Activated CD8-positive, alpha-beta T cell treated with anti-CD3 and anti-CD28 coated beads for 36 hours (primary cell): ENCODE measurements around the gene CCL14. TPM values are rescaled to one million over a fixed set of nuclear protein-coding genes. Genes with fewer than 3 reads are reported as not detected.
A peak's percentile ranks its signal among the peaks of the same experiment; 100 is the strongest.

Experiments
- ATAC-seq: fragments of 200-7000 bp; cut with Tn5 transposase; one replicate; pipeline ENCODE4 v1.10.0; 2021; ENCODE audit warnings: mild to moderate bottlenecking, moderate library complexity
- CTCF ChIA-PET: fragments of 350-600 bp; sonication (Branson Sonifier 250); formaldehyde crosslinking; loops from one replicate; lab custom pipeline; 2021; ENCODE audit warnings: antibody characterized with exemption; lab: Charles Lee
- POLR2A ChIA-PET: fragments of 350-600 bp; sonication (Branson Sonifier 250); formaldehyde crosslinking; loops from one replicate; lab custom pipeline; 2021; ENCODE audit warnings: antibody characterized with exemption; lab: Charles Lee
- DNase-seq: peaks from one replicate; pipeline ENCODE4 v3.0.0-alpha.2; 2020
- H3K27ac Mint-ChIP-seq: one replicate; pipeline ENCODE4 v1.8.0; 2021; ENCODE audit warnings: mild to moderate bottlenecking, mixed read lengths
- H3K27me3 Mint-ChIP-seq: one replicate; pipeline ENCODE4 v1.8.0; 2021; ENCODE audit warnings: mixed read lengths
- H3K36me3 Mint-ChIP-seq: one replicate; pipeline ENCODE4 v1.8.0; 2021; ENCODE audit warnings: low read depth, mixed read lengths
- H3K4me1 Mint-ChIP-seq: one replicate; pipeline ENCODE4 v1.8.0; 2021; ENCODE audit warnings: low read depth, mixed read lengths
- H3K4me3 Mint-ChIP-seq: one replicate; pipeline ENCODE4 v1.8.0; 2021; ENCODE audit warnings: mild to moderate bottlenecking, moderate library complexity, mixed read lengths
- H3K9me3 Mint-ChIP-seq: one replicate; pipeline ENCODE4 v1.8.0; 2021; ENCODE audit warnings: mixed read lengths
- CTCF ChIP-seq: fragments of 200-600 bp; IDR thresholded peaks from one replicate; pipeline ENCODE4 v1.8.0; 2022; ENCODE audit warnings: antibody characterized with exemption, mild to moderate bottlenecking
- intact Hi-C: fragments of 100-400 bp; cut with micrococcal nuclease; formaldehyde crosslinking; loops from one replicate; pipeline ENCODE4 v1.10.0; 2022
- total RNA-seq, 2 experiments: library from RNA; stranded (reverse); gene quantifications; one replicate each; pipeline ENCODE4 v1.2.3, GENCODE V29; 2021

Gene CCL14
- total RNA-seq, 2 experiments from 2014 or later, result not detected

DNA sequence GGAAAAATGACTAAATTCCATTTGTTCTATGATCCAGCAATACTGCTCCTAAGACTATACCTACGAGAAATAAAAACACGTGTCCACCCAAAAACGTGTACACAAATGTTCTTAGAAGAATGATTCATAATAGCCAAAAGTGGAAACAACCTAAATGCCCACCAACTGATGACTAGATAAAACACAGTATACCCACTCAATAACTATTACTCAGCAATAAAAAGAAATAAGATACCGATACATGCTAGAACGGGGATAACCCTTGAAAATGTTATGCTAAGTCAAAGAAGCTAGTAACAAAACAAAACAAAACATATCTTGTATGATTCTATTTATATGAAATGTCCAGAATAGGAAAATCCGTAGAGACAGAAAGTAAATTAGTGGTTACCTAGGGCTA is 22.9 kb downstream of the CCL14 start:
- intact Hi-C loops, result no loop called here
- H3K36me3 Mint-ChIP-seq, result no peaks in the 10 kb centered on the region
- ChIA-PET POLR2A (no interaction called here), CTCF (interaction anchor here (0.7 to 1.3 kb wide), 4 partner anchors 110 to 188 kb away, joined by 3 to 5 read pairs (median 4); no protein-coding TSS in a partner anchor)
- no peak overlapping the region for H3K27ac Mint-ChIP-seq
- no peaks in the 10 kb centered on the region for H3K4me1 Mint-ChIP-seq
- no peak overlapping the region for H3K4me3 Mint-ChIP-seq
- ATAC-seq, result no peak
- H3K9me3 Mint-ChIP-seq, result no peaks in the 10 kb centered on the region
- no peak for TF ChIP-seq CTCF
- DNase-seq, result no peak
- H3K27me3 Mint-ChIP-seq, result peaks cover 2% of the 10 kb centered on the region

- CTCF ChIA-PET, result no interaction called here
- ATAC-seq, result no peak
- Mint-ChIP-seq H3K36me3 (no peaks in the 10 kb centered on the region), H3K9me3 (no peaks in the 10 kb centered on the region), H3K4me3 (no peak overlapping the region), H3K27ac (no peak overlapping the region), H3K4me1 (no peaks in the 10 kb centered on the region), H3K27me3 (peaks cover 7% of the 10 kb centered on the region)
- POLR2A ChIA-PET, result no interaction called here
- no peak for TF ChIP-seq CTCF
- no peak for DNase-seq
- intact Hi-C loops, result no loop called here
These were observed 32.8 kb downstream of the CCL14 start for GRCh38 chr17:35953720-35954119.

GRCh38 chr17:35949401-35949800 is 37.1 kb downstream of the CCL14 start:
- POLR2A ChIA-PET, result no interaction called here
- H3K27me3 Mint-ChIP-seq, result no peaks in the 10 kb centered on the region

GRCh38 chr17:35948092-35948491 is 38.4 kb downstream of the CCL14 start:
- no peak for ATAC-seq
- Mint-ChIP-seq H3K27ac (no peak overlapping the region), H3K4me3 (no peak overlapping the region), H3K36me3 (no peaks in the 10 kb centered on the region), H3K27me3 (no peaks in the 10 kb centered on the region), H3K9me3 (no peaks in the 10 kb centered on the region), H3K4me1 (peaks cover 4% of the 10 kb centered on the region)
- intact Hi-C loops, result no loop called here
- ChIA-PET CTCF (interaction anchor here (0.8 to 1.9 kb wide), 11 partner anchors 10 to 1579 kb away, joined by 3 to 8 read pairs (median 4); partner anchors contain the start of gene RDM1), POLR2A (no interaction called here)
- DNase-seq, result no peak
- no peak for TF ChIP-seq CTCF

More at GRCh38 chr17:35949401-35949800, 37.1 kb downstream of the CCL14 start:
- Mint-ChIP-seq H3K36me3 (no peaks in the 10 kb centered on the region), H3K4me1 (peaks cover 4% of the 10 kb centered on the region), H3K9me3 (no peaks in the 10 kb centered on the region), H3K27ac (no peak overlapping the region), H3K4me3 (no peak overlapping the region)
- TF ChIP-seq CTCF, result no peak
- no peak for DNase-seq
- no peak for ATAC-seq
- intact Hi-C loops, result no loop called here
- CTCF ChIA-PET, result interaction anchor here (0.8 to 1.3 kb wide), 6 partner anchors 10 to 199 kb away, joined by 3 to 4 read pairs (median 3); no protein-coding TSS in a partner anchor

GRCh38 chr17:35947156-35947585 is 39.4 kb downstream of the CCL14 start:
- peak; percentile 85 for TF ChIP-seq CTCF
- DNase-seq (peak; percentile 76), ATAC-seq (peak; percentile 95)
- Mint-ChIP-seq H3K9me3 (no peaks in the 10 kb centered on the region), H3K27me3 (no peaks in the 10 kb centered on the region), H3K4me1 (peaks cover 7% of the 10 kb centered on the region), H3K4me3 (no peak overlapping the region), H3K27ac (no peak overlapping the region), H3K36me3 (no peaks in the 10 kb centered on the region)
- POLR2A ChIA-PET, result no interaction called here
- intact Hi-C loops, result no loop called here
- CTCF ChIA-PET, result interaction anchor here (0.6 to 1.9 kb wide), 9 partner anchors 11 to 202 kb away, joined by 3 to 8 read pairs (median 5); partner anchors contain the start of gene RDM1
